Thoracic aorta (tissue), 2 donors: Measurements from ENCODE around the gene VPS13A. TPM values are rescaled to one million over a fixed set of nuclear protein-coding genes. Genes with fewer than 3 reads are reported as not detected.
"Not testable (repeated sequence)": the region's sequence is repeated elsewhere in the genome, so short reads cannot be mapped to it uniquely, and the experiment has no call there.

Experiments
- ATAC-seq: fragments of 150-250 bp; one replicate; pipeline ENCODE4 v1.8.0; 2017; ENCODE audit warnings: low read depth; ENCODE audit not compliant: insufficient number of reproducible peaks, low FRiP score
- DNase-seq: peaks from one replicate; pipeline ENCODE4 v3.0.0-alpha.2; 2020; ENCODE audit warnings: low spot score
- H3K27ac ChIP-seq, 2 donors: fragments of 200-600 bp; sonication (generic); 1 replicate in 1 of 2; 2 replicates in 1 of 2; pipeline ENCODE4 v1.5.1; 2016; ENCODE audit warnings: mild to moderate bottlenecking in 2 of 2, moderate library complexity in 2 of 2
- H3K27me3 ChIP-seq: fragments of 200-600 bp; sonication (generic); replicated peaks from 2 replicates; pipeline ENCODE4 v1.6.0; 2016; ENCODE audit warnings: mild to moderate bottlenecking; ENCODE audit not compliant: insufficient read depth
- H3K36me3 ChIP-seq: fragments of 200-600 bp; sonication (generic); one replicate; pipeline ENCODE4 v1.5.1; 2016
- H3K4me1 ChIP-seq, 2 donors: fragments of 200-600 bp; sonication (generic); 1 replicate in 1 of 2; 2 replicates in 1 of 2; pipeline versions ENCODE4 v1.5.1 to v1.6.0; 2016; ENCODE audit warnings: low read depth in 2 of 2, mild to moderate bottlenecking in 1 of 2; ENCODE audit not compliant: control insufficient read depth in 1 of 2
- H3K4me3 ChIP-seq: fragments of 200-600 bp; sonication (generic); 2 replicates; pipeline ENCODE4 v1.5.1; 2016; ENCODE audit warnings: mild to moderate bottlenecking
- H3K9me3 ChIP-seq: fragments of 200-600 bp; sonication (generic); 2 replicates; pipeline ENCODE4 v1.5.1; 2016
- total RNA-seq, 2 donors: library from RNA; depleted of rRNA; stranded (reverse); fragments of >200 nt; gene quantifications; one replicate each; pipeline versions ENCODE4 v1.1.0 to v1.2.3, GENCODE V29; 2016
- TF ChIP-seq, protein P1 (sequence below): fragments of 200-600 bp; sonication (generic); IDR thresholded peaks from one replicate; pipeline ENCODE4 v1.5.1; 2019; ENCODE audit warnings: antibody characterized with exemption

VPS13A gene
- total RNA-seq, 2 donors from 2014 or later, result 54.8 to 94.8 TPM

DNA sequence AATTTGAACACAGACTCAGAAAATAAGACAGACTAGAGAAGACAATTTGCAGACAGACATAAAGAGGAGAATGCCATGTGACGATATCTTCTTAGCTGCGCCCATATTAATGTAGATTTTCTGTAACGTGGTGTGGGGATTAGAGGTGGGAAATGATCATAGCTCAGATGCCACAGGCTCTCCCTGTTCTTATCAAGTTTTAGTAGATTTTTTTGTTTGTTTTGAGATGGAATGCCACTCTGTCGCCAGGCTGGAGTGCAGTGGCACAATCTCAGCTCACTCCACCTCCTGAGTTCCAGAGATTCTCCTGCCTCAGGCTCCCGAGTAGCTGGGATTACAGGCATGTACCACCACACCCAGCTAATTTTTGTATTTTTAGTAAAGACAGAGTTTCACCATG lies 59.4 kb downstream of the VPS13A start:
- DNase-seq (no peak), ATAC-seq (no peak)
- Histone ChIP-seq H3K27ac (no peak overlapping the region), H3K27me3 (no peaks in the 10 kb centered on the region), H3K4me3 (no peak overlapping the region), H3K9me3 (no peaks in the 10 kb centered on the region), H3K36me3 (no peaks in the 10 kb centered on the region), H3K4me1 (no peaks in the 10 kb centered on the region)
- TF ChIP-seq, protein P1, sequence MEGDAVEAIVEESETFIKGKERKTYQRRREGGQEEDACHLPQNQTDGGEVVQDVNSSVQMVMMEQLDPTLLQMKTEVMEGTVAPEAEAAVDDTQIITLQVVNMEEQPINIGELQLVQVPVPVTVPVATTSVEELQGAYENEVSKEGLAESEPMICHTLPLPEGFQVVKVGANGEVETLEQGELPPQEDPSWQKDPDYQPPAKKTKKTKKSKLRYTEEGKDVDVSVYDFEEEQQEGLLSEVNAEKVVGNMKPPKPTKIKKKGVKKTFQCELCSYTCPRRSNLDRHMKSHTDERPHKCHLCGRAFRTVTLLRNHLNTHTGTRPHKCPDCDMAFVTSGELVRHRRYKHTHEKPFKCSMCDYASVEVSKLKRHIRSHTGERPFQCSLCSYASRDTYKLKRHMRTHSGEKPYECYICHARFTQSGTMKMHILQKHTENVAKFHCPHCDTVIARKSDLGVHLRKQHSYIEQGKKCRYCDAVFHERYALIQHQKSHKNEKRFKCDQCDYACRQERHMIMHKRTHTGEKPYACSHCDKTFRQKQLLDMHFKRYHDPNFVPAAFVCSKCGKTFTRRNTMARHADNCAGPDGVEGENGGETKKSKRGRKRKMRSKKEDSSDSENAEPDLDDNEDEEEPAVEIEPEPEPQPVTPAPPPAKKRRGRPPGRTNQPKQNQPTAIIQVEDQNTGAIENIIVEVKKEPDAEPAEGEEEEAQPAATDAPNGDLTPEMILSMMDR, result no peak

DNA sequence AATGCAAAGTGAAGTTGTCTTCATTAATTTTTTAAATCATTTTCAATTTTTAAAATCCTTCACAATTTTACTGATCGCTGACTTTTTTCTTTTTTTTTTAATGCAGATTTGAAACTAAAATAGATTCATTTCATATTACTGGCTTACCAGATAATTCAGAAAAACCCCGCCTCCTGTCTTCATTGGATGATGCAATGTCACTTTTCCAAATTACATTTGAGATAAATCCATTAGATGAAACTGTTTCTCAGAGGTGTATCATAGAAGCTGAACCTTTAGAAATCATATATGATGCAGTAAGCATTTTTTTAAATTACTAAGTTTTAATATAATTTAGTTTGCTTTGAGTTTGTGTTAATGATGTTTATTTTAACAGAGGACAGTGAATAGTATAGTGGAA lies 60.6 kb downstream of the VPS13A start:
- Histone ChIP-seq H3K27ac (no peak overlapping the region), H3K9me3 (no peaks in the 10 kb centered on the region), H3K36me3 (no peaks in the 10 kb centered on the region), H3K27me3 (no peaks in the 10 kb centered on the region), H3K4me1 (no peaks in the 10 kb centered on the region), H3K4me3 (no peak overlapping the region)
- TF ChIP-seq, protein P1, result no peak
- DNase-seq (no peak), ATAC-seq (no peak)

DNA sequence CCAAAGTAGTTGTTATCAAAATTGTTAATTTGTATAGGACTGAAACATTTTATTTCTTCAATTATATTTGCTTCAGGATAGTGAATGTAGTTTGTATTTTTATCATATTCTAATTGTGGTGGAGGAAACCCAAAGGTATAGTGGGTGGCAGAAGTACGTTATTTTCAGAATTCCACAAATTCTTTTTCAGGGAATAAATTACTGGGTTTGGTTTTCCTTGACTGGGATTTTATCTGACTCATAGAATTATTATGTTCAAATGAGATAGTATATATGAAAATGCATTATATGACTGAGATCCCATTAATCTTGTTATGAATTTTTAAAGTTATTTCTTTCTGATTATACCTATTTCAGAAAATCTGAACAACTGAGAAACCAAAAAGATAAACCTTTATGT lies 73.7 kb downstream of the VPS13A start:
- no peak overlapping the region for H3K4me3 ChIP-seq
- TF ChIP-seq, protein P1, result no peak
- H3K27ac ChIP-seq, result no peak overlapping the region
- ATAC-seq, result no peak
- H3K36me3 ChIP-seq, result no peaks in the 10 kb centered on the region
- no peaks in the 10 kb centered on the region for H3K9me3 ChIP-seq
- H3K27me3 ChIP-seq, result no peaks in the 10 kb centered on the region
- no peak for DNase-seq
- H3K4me1 ChIP-seq, result no peaks in the 10 kb centered on the region

- no peak overlapping the region for H3K27ac ChIP-seq
- no peaks in the 10 kb centered on the region for H3K36me3 ChIP-seq
- no peak overlapping the region for H3K4me3 ChIP-seq
- H3K4me1 ChIP-seq, result no peaks in the 10 kb centered on the region
- no peaks in the 10 kb centered on the region for H3K9me3 ChIP-seq
- TF ChIP-seq, protein P1, result no peak
- H3K27me3 ChIP-seq, result no peaks in the 10 kb centered on the region
- DNase-seq (no peak), ATAC-seq (no peak)
These were observed 79.9 kb downstream of the VPS13A start for GRCh38 chr9:77257275-77257674.

GRCh38 chr9:77261605-77262004 lies 84.3 kb downstream of the VPS13A start:
- H3K4me3 ChIP-seq, result no peak overlapping the region
- H3K36me3 ChIP-seq, result no peaks in the 10 kb centered on the region
- no peaks in the 10 kb centered on the region for H3K9me3 ChIP-seq
- no peak overlapping the region for H3K27ac ChIP-seq
- TF ChIP-seq, protein P1, result no peak
- no peaks in the 10 kb centered on the region for H3K4me1 ChIP-seq
- no peaks in the 10 kb centered on the region for H3K27me3 ChIP-seq
- no peak for DNase-seq
- no peak for ATAC-seq

- H3K4me3 ChIP-seq, H3K27ac ChIP-seq, DNase-seq, H3K36me3 ChIP-seq, H3K9me3 ChIP-seq, H3K4me1 ChIP-seq, H3K27me3 ChIP-seq, ATAC-seq: not testable (repeated sequence)
These were observed 90.4 kb downstream of the VPS13A start for GRCh38 chr9:77267762-77268161.
